Lower lobe of right lung (tissue), 2 donors: Measurements from ENCODE around the gene DDX31. TPM values are rescaled to one million over a fixed set of nuclear protein-coding genes. Genes with fewer than 3 reads are reported as not detected.

Experiments
- ATAC-seq, 2 donors: fragments of 200-7000 bp; cut with Tn5 transposase; one replicate each; pipeline ENCODE4 v1.9.1; 2020 to 2022; ENCODE audit warnings: mild to moderate bottlenecking in 2 of 2, moderate library complexity in 2 of 2
- DNase-seq: peaks from one replicate; pipeline ENCODE4 v3.0.0-alpha.2; 2020
- H3K27ac ChIP-seq: fragments of 200-600 bp; one replicate; pipeline ENCODE4 v1.8.0; 2022
- H3K27me3 ChIP-seq: fragments of 200-600 bp; one replicate; pipeline ENCODE4 v1.8.0; 2022; ENCODE audit warnings: low read depth
- H3K36me3 ChIP-seq: fragments of 200-600 bp; one replicate; pipeline ENCODE4 v1.8.0; 2022; ENCODE audit warnings: mild to moderate bottlenecking
- H3K4me1 ChIP-seq: fragments of 200-600 bp; one replicate; pipeline ENCODE4 v1.8.0; 2022
- H3K4me3 ChIP-seq: fragments of 200-600 bp; one replicate; pipeline ENCODE4 v1.8.0; 2022; ENCODE audit warnings: mild to moderate bottlenecking
- H3K9me3 ChIP-seq: fragments of 200-600 bp; one replicate; pipeline ENCODE4 v1.8.0; 2022
- intact Hi-C: fragments of 100-400 bp; cut with DNase I; formaldehyde crosslinking; loops from one replicate; pipeline ENCODE4 v1.11.0; 2022
- total RNA-seq: library from RNA; stranded (reverse); fragmentation: NEBNext Ultra II Directional; extraction: Animal tissue kit (Norgen Biotek cat#: 25700); gene quantifications from one replicate; pipeline ENCODE4 v1.2.1, GENCODE V29; 2021
- TF ChIP-seq, protein P1 (sequence below): fragments of 200-600 bp; IDR thresholded peaks from one replicate; pipeline ENCODE4 v1.8.0; 2022; ENCODE audit warnings: antibody characterized with exemption, mild to moderate bottlenecking
- donor health status: DM: no; HTN: yes; CAD: no; lungs with severe emphysema.

DDX31 gene
- total RNA-seq, 1 donor from 2014 or later = 14.1 TPM

DNA sequence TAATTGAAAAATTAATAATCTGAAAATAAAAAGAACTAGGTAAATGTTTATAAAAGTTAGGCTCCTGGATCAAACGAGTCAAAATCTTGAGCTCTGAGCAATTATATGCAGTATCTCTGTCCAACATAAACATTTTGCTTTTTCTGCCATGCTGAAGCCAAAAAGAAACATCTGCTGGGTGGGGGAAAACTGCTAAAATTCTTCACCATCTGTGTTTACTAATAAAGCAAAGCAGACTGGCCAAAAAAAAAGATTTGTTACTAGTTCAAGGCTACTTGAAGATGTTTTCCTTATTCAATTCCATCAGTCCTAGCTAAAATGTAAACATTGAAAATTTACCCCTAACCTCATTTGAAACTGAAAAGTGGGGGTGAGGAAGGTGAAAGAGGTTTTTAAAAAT, 30.2 kb upstream of the DDX31 start:
- Histone ChIP-seq H3K4me3 (no peak overlapping the region), H3K36me3 (no peaks in the 10 kb centered on the region), H3K27ac (no peak overlapping the region), H3K4me1 (peaks cover 13% of the 10 kb centered on the region), H3K9me3 (peaks cover 22% of the 10 kb centered on the region), H3K27me3 (no peaks in the 10 kb centered on the region)
- intact Hi-C loops = no loop called here
- TF ChIP-seq, protein P1, sequence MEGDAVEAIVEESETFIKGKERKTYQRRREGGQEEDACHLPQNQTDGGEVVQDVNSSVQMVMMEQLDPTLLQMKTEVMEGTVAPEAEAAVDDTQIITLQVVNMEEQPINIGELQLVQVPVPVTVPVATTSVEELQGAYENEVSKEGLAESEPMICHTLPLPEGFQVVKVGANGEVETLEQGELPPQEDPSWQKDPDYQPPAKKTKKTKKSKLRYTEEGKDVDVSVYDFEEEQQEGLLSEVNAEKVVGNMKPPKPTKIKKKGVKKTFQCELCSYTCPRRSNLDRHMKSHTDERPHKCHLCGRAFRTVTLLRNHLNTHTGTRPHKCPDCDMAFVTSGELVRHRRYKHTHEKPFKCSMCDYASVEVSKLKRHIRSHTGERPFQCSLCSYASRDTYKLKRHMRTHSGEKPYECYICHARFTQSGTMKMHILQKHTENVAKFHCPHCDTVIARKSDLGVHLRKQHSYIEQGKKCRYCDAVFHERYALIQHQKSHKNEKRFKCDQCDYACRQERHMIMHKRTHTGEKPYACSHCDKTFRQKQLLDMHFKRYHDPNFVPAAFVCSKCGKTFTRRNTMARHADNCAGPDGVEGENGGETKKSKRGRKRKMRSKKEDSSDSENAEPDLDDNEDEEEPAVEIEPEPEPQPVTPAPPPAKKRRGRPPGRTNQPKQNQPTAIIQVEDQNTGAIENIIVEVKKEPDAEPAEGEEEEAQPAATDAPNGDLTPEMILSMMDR = no peak
- no peak for DNase-seq
- ATAC-seq = no peak

DNA sequence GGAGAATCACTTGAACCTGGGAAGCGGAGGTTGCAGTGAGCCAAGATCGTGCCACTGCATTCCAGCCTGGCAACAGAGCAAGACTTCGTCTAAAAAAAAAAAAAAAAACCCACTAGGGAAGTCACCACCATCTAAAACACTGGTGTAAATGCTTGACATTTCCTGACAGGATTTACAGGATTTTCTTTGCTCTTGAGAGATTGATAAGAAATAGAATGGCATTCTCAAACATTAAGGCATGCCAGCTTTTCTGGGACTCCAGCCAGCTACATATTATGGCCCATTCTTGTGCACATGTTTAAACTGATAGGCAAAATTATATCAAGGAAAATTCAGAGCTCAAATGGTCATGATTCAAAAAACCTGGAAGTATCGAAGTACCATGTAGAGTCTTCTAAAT, 29.2 kb upstream of the DDX31 start:
- no peak for DNase-seq
- intact Hi-C loops = no loop called here

DNA sequence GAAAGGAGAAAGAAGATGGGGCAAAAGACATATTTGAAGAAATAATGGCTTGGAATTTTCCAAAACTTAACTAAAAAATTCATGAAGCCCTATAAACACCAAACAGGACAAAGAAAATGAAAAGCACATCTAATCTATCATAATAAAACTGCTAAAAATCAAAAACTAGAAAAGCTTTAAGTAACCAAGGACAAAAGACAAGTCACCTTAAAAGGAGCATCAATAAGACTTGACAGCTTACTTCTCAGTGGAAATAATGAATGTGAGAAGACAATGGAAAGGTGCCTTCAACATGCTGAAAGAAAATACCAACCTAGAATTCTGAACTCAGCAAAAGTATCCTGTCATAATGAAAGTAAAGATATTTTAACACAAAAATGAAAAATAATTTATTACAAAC, 27.4 kb upstream of the DDX31 start:
- Histone ChIP-seq H3K36me3 (no peaks in the 10 kb centered on the region), H3K9me3 (peaks cover 22% of the 10 kb centered on the region), H3K4me1 (peaks cover 7% of the 10 kb centered on the region), H3K27ac (no peak overlapping the region), H3K4me3 (no peak overlapping the region), H3K27me3 (no peaks in the 10 kb centered on the region)
- intact Hi-C loops = no loop called here
- DNase-seq (no peak), ATAC-seq (no peak)
- TF ChIP-seq, protein P1 = no peak

More for the DNA sequence above, 29.2 kb upstream of the DDX31 start:
- Histone ChIP-seq H3K27me3 (no peaks in the 10 kb centered on the region), H3K4me3 (no peak overlapping the region), H3K27ac (no peak overlapping the region), H3K4me1 (peaks cover 12% of the 10 kb centered on the region), H3K36me3 (no peaks in the 10 kb centered on the region), H3K9me3 (peaks cover 22% of the 10 kb centered on the region)
- ATAC-seq = peak; percentile 66 to 82
- TF ChIP-seq, protein P1 = no peak

DNA sequence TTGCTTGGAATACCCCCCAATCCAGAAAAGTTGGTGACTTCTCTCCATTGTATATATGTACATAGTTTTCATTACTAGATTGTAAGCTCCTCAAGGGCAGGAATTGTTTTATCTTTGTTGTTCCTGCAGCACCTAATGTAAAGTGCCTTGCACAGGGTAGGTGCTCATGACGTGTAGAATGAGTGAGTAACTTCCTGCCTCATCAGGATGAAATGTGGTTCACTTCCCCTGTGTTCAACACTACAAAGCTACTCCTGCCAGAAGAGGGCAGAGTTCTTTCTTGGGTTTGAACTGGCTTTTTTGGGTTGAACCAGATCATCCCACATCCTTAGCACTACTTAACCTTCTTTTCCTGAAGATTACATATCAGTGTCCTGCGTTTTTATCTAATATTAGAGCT, 24.4 kb upstream of the DDX31 start:
- DNase-seq = no peak
- no peak overlapping the region for H3K4me3 ChIP-seq
- no peak overlapping the region for H3K27ac ChIP-seq
- TF ChIP-seq, protein P1 = peak; percentile 28
- H3K27me3 ChIP-seq = no peaks in the 10 kb centered on the region
- intact Hi-C loops = no loop called here
- H3K4me1 ChIP-seq = no peaks in the 10 kb centered on the region
- peaks cover 16% of the 10 kb centered on the region for H3K36me3 ChIP-seq
- H3K9me3 ChIP-seq = peaks cover 22% of the 10 kb centered on the region
- ATAC-seq = peak; percentile 51 to 72

DNA sequence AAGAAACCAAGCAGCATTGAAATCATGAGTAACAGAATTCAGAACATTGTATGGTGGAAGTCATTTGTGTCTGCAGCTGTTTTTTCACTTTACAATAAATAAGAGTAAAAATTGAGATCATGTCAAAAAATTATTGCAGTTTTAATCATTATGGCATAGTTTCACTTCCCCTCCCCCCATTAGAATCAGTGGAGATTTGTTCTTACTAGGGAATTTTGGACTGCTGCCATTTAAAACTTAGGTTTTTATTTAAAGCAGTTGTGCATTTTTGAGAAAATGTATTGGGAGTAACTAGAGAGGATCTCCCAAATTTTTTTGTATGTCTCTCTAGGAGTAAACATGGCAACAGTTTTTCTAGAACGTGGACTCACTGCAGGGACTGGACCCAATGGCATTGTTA, 20.9 kb upstream of the DDX31 start:
- H3K9me3 ChIP-seq = no peaks in the 10 kb centered on the region
- TF ChIP-seq, protein P1 = no peak
- H3K27ac ChIP-seq = no peak overlapping the region
- intact Hi-C loops = no loop called here
- no peak for DNase-seq
- H3K4me1 ChIP-seq = no peaks in the 10 kb centered on the region
- no peak for ATAC-seq
- H3K27me3 ChIP-seq = no peaks in the 10 kb centered on the region
- H3K4me3 ChIP-seq = no peak overlapping the region
- peaks cover 50% of the 10 kb centered on the region for H3K36me3 ChIP-seq

DNA sequence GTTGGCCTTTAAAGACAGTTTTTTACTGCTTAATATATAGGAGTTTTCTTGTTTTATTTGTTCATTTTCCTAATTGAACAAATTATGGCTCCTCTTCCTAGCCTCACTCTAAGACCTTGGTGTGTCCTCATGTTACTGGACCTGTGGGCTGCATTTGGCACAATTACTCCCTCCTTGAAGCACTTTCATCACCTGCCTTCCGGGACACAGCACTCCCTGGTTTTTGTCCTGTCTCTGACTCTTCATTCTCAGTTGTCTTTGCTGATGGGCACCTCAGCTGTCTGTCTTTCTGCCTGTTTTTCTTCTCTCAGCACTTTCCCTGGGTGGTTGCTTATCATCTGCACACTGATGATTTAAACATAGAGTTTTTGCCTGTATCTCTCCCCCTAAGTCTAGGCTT, 14.1 kb upstream of the DDX31 start:
- Histone ChIP-seq H3K4me3 (no peak overlapping the region), H3K36me3 (peaks cover 77% of the 10 kb centered on the region), H3K27me3 (no peaks in the 10 kb centered on the region), H3K9me3 (no peaks in the 10 kb centered on the region), H3K4me1 (no peaks in the 10 kb centered on the region), H3K27ac (no peak overlapping the region)
- no peak for DNase-seq
- ATAC-seq = no peak
- TF ChIP-seq, protein P1 = no peak
- intact Hi-C loops = no loop called here
